Measurements from ENCODE around the gene ISLR2.
"Not testable (repeated sequence)": the region's sequence is repeated elsewhere in the genome, so short reads cannot be mapped to it uniquely, and the experiment has no call there.

ISLR2 gene

DNA sequence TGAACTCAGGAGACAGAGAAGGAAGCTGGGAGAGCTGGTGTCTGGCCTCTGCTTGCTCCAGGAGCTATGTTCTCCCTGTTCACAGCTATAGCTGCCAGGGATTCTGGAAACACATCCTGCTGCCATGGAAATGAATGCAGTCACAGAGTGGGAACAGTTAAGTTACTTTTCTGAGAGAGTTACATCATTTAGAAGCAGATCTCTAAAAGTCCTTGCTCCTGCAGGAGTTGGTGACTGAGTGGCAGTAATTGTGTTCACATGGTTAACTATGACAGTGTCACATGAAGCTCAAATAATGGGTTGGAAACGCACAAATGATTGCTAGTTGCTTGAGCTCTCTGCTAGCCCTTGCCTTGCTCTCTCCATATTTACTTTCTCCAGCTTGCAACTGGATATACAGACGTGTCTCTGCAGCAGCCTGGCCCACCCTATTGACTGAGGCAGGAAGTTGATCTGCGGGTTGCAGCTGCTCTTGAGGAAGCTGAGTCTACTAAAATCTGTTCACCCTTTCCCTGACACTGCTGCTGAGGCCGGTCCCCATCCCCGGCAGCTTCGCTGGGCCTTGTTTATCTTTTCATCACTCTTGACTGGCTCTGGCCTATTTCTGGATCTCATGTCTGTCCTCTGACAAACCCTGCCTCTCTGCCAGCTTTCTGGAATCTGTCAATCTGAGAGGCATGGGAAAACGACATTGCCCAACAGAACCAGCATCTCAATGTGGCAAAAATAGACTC, 26.5 kb downstream of the ISLR2 start:
- no peak for DNase-seq (ENCODE audit: extremely low read depth in 1 of 2, low read depth in 1 of 2)

DNA sequence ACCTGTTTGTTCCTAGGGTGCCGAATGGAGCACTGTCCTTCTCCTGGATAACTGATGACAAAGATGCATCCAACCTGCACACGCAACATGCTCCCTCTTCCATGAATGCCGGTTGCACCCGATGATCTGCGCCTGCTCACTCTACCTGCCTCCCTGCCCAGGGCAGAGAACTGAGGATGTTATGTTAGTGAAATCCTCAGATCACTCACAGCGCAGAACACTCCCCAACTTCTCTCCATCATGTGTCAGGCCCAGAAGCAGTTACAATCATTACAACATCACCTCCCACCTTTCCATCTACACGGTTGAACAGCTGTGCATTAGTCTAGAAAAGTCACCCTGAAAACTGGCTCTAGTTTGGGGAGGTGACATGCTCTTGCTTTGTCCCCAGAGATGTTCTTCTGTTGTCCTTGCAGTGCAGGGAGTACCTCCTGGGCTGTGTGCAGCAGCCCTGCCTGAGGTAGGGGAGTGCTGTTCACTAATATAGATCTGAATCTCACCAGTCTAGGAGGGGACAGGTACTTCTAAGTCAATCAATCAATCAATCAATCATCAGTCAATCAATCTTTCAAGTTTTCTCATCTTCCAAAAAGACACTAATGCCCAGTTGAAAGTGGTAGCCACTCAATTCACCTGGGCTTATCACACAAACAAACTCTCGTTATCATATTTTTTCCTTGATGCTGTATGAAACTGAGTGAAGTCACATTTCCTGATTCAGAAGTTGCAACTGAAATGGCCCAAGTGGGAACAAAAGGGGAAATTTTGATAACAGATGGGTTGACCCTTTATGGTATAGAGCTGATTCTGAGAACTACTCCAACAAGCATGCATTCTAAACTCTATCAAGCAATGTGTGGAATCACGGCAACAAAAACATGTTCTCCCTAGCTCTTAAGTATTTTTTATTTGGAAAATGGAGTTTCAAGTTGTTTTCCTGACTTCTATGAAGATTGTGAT, 27.8 kb downstream of the ISLR2 start:
- DNase-seq (ENCODE audit: extremely low read depth in 1 of 2, low read depth in 1 of 2), result no peak

DNA sequence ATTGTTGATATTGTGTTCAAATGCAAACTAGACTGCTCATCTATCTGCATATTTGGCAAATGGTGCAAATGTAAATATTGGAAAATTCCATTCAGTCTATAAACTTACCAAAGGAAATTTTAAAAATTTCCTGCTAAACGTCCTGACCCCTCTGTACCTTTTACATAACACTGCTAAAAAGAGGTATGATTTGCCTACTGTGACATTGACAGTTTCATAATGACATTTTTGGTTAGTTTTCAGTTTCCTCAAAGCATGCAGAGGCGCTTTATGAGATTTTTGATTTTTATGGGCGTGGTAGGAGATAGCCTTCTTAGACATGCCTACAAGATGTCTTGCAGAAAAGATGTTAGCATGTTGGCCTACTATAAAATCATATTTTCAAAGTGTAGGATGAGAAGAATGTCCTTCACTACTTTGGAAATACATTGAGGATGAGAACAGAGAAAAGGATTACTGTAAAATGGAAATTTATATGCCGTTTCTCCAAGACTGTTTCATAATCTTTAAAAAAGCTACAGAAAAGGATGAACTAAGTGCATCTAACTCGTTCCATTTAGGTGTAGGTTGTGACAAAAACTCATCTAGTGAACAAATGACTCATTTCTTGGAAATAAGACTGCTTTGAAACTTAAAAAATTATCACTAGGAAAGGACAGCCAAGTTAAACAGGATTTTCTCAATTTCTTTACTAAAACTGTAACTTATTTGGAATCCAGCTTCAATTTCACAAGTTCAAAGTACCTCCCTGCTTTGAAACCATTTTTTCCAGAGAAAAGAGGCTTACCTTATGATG, 28.7 kb downstream of the ISLR2 start:
- no peak for DNase-seq (ENCODE audit: extremely low read depth in 1 of 2, low read depth in 1 of 2)

DNA sequence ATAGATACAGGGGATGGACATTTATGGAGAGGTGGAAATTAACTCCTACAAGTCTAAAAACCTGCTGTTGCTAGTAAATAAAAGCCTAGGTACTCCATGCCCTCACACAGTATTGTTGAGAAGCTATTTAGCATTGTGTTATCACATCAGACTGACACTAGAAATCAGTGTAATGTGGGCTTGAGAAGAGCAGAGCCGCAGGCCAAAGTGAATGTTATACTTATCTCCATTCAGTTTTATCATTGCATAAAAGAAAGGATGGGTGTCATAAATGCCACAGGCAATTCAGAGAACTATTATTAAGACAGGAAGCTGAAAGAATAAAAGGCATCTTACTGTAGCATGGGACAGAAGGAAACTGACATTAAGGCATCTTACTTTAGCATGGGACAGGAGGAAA, 29.4 kb downstream of the ISLR2 start:
- no peak for DNase-seq (ENCODE audit: extremely low read depth in 1 of 2, low read depth in 1 of 2)

DNA sequence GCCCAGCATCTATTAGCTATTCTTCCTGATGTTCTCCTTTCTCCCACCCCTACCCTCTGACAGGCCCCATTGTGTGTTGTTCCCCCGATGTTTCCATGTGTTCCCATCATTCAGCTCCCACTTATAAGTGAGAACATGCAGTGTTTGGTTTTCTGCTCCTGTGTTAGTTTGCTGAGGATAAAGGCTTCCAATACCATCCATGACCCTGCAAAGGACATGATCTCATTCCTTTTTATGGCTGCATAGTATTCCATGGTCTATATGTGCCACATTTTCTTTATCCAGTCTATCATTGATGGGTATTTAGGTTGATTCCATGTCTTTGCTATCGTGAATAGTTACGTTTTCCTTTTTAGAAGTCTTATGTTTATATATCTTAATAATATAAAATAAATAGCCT, 30.0 kb downstream of the ISLR2 start:
- DNase-seq (ENCODE audit: extremely low read depth in 1 of 2, low read depth in 1 of 2), result not testable (repeated sequence)

DNA sequence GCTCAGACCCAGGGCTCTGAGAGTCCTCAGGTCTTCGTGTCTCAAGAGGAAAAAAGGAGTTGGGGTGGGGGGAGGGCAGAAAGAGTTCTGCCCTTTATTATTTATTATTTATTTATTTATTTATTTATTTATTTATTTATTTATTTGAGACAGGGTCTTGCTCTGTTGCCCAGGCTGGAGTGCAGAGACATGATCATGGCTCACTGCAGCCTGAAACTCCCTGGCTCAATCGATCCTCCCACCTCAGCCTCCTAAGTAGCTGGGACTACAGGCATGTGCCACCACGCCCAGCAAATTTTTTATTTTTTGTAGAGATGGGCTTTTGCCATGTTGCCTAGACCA, 31.8 kb downstream of the ISLR2 start:
- not testable (repeated sequence) for DNase-seq (ENCODE audit: extremely low read depth in 1 of 2, low read depth in 1 of 2)

DNA sequence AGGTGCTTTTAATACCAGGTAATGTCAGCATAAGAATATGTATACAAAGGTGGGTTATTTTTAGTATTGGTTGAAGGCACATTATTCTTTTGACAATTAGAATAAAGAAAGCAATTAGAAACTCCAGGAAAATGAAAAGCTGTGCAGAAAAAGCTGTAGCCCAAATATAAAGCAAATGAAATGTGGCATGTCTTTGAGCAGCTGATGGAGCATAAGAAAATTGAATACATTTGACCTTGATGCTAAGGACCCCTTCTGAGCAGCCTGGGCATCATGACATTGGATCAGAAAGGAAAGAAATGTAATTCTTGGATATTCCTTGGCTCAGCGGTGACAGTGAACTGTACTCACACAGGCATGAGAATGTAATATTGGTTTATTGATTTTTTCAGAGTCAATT, 35.1 kb downstream of the ISLR2 start:
- DNase-seq (ENCODE audit: extremely low read depth in 1 of 2, low read depth in 1 of 2), result no peak

DNA sequence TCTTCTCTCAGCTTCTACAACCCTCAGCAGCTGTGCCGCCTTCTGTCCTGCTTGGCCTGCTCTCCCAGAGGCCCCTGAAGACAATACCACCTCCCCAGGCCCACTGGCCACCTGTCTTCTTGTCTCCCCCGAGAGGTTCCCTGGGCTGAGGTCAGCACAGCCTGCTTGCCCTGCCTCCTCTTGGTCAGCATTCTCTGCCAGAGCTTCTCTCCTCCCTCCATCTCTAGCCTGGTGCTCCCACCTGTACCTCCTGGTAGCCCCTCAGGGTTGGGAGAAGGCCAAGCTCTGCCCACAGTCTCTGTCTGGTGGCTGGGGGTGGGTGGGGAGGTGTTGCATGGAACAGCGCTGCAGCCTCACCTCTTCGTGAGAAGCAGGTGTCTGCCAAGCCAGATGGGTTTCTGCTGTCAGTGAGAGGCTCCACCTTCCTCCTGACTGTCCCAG, 37.5 kb downstream of the ISLR2 start:
- DNase-seq (ENCODE audit: extremely low read depth in 1 of 2, low read depth in 1 of 2), result no peak

DNA sequence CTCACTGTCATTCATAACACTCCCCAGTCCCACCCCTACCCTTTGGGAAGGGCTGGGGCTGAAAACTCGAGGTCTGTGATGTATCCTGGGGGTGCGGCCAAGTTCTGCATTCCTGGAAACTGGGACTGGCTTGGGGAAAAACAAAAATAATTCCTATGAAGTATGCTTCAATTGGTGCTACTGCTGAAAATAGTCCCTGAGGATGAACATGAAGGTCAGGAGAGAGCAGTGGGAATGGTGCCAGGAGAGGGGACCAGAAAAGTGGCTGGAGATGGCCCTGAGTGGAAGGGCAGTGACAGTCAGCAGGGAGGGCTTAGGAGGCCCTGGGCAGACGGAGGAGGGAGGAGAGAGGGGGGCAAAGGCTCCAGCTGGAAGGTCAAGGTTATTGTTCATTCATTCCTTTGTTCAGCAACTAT, 38.3 kb downstream of the ISLR2 start:
- DNase-seq (ENCODE audit: extremely low read depth in 1 of 2, low read depth in 1 of 2), result no peak

DNA sequence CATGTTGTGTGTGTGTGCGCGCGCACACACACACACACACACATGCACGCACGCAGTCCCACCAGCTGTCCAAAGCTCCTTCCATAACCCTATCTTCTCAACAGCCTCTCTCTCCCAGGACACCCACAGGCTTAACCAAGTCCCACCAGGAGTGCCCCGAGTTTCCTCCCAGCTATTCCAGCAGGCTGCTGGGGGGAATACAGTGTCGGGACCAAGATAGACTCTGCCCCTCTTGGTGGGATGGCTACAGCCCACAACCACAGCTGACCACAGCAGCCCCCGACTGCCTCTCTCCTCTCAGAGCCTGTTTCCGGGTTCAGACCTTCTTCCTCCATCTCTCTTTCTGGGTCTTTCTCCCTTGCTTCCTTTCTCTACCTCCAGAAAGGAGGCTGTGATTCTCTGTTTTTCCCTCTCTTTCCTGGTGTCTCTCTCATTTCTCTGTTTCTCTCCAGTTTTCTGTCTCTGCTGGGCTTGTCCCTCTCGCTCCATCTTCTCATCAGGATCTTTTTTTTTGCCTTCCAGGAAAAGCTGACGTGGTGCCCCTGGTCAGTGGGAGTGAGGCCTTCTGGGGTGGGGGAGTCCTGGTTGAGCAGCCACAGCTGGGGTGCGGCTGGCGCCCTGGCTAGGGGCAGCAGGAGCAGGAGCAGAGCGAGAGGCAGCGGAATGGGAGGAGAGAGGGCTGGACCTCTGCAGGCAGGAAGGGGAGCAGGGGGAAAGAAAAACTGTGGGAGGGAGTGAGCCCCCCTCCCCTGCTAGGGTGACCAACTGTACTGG, 39.9 kb downstream of the ISLR2 start:
- DNase-seq (ENCODE audit: extremely low read depth in 1 of 2, low read depth in 1 of 2), result no peak

DNA sequence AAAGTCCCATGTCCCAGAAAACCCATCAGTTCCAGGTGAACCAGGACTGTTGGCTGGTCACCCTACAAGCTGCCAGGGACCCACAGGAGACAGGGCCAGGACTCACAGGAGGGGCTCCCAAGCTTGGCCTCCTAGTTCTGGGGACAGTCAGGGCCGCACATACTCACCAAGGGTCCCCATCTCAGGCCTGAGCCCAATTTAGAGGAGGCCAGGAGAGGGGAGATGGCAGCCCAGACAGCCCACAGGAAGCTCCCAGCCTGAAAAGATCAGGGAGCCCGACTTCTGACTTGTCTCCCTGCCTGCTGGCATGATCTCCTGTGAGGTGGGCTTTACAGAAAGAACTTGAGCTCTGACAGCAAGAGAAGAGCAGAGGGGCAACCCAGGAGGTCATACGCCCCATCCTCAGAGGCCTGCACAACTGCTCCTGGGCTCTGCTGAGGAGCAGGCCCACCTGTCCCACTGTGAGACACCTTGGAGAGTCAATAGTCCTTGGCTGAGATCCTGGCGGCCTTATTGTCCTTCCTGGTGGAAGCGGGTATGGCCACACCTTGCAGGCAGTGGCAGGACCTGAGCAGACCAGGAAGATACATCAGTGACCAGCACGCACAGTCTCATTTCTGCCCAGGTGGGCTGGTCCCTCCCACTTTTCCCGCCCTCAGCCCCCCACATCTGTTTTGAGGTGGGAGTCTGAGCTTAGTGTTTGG, 40.6 kb downstream of the ISLR2 start:
- DNase-seq (ENCODE audit: extremely low read depth in 1 of 2, low read depth in 1 of 2), result no peak

DNA sequence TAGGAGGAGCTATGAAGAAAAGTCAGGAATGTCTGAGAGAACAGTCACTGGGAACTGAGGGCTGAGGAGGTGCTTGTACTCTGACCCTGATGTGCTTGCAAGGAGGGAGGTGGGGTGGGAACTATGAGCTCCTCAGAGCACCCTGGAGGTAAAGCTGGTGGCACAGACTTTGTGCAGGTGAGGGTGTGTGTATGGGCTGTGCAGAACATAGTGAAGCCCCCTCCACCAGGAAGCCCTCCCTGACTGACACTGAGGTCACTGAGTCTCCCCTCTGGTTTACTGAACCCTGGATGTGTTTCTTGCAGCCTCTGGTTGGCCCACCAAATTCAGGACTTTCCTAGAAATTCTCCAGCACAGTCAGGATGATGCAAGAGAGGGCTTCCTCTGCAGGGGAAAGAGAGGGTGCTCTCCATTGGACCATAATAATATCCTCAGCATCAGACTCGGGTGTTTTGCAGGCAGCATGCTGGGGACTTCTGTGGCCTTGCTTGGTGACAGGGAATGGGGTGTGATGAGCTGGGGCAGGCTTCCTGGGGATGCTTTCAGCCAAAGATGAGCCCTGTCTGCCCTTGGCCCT, 41.7 kb downstream of the ISLR2 start:
- DNase-seq (ENCODE audit: extremely low read depth in 1 of 2, low read depth in 1 of 2), result no peak

DNA sequence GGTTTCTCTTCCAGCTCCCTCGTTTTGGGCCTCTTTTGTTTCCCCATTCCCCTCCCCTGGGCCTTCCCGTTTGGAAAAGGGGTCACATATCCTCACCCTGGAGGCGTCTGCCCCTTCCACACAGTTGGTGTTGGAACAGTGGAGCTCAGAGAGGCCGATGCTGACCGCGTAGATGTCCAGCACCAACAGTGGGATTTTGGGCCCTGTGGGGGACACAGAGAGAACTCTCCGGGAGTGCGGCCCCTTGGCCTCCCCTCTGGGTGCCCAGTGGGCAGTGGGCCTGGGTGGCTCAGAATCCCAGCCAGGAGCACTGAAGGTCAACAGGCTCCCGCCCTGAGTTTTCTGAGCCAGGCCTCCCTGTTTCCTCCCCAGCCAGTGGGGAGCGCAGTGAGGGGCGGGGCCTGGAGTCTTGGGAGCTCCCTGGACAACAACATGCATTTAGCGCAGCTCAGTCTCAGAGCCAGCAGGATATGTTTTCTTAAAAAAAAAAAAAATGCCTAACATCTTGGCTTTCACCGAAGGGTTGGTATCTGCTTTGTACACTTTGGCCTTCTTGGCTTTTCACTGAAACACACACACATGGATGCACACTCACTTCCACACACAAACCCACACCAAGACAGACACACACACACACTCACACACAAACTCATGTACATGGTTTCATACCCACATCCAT, 42.5 kb downstream of the ISLR2 start:
- no peak for DNase-seq (ENCODE audit: extremely low read depth in 1 of 2, low read depth in 1 of 2)

DNA sequence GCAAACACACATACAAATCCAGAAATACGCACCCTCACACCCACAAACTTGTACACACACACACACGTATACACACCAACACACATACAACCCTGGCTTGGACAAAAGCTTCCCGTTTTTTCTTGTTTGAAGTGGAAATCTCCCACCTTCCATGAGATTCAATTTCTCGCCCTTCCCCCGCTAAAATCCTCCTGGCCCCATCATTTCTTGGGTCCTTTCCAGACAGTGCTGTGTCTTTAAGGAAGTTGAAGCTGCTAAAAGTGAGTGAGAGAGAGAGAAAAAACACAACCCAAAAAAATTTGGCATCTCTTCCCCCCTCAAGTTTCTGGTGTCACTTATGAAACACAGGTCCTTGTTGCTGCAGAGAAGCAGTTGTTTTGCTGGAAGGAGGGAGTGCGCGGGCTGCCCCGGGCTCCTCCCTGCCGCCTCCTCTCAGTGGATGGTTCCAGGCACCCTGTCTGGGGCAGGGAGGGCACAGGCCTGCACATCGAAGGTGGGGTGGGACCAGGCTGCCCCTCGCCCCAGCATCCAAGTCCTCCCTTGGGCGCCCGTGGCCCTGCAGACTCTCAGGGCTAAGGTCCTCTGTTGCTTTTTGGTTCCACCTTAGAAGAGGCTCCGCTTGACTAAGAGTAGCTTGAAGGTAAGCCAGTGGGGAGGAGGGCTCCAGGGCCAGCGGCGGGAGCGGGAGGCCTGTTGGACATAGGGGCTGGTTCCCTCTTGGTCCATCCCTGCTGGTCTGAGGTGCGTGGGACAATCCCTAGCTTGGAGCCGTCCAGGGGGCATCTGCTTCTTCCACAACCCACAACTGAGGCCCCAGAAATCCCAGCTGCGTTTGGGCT, 43.2 kb downstream of the ISLR2 start, which contains the start of gene ISLR:
Gene ISLR (plus strand): TSS at position 331 of the 839 bp plus-strand sequence. CDS start 1,149 bp downstream, outside the sequence.
- no peak for DNase-seq (ENCODE audit: extremely low read depth in 1 of 2, low read depth in 1 of 2)

DNA sequence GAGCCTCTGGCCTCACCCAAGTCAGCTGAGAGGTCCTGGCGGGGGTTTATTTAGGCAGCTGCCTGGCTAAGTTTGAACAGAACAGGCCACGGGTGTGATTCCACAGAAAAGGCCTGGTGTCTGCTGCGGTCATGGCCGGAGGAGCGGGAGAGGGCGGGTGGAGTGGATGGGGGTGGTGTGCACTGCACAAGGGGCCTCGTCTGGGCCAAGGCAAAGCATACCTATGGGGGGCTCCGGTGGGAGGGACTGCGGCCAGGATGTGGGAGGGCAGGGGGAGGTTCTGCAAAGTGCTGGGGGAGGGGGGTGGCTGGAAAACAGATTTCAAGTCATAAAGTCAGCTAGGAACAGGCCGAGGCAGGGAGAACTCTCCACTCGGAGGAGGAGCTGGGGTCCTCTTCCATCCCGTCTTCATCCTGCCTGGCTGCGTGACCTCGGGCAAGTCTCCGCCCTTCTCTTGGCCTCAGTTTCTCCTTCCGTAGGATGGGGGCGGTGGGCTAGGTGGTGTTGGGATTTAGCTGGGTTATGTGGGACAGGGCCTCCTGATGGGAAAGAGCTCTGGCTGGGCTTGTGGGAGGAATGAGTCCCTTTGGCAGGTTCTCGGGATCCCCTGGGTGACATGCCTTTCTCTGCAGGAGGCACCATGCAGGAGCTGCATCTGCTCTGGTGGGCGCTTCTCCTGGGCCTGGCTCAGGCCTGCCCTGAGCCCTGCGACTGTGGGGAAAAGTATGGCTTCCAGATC, 44.0 kb downstream of the ISLR2 start:
- DNase-seq (ENCODE audit: extremely low read depth in 1 of 2, low read depth in 1 of 2), result no peak

DNA sequence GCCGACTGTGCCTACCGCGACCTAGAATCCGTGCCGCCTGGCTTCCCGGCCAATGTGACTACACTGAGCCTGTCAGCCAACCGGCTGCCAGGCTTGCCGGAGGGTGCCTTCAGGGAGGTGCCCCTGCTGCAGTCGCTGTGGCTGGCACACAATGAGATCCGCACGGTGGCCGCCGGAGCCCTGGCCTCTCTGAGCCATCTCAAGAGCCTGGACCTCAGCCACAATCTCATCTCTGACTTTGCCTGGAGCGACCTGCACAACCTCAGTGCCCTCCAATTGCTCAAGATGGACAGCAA, 44.5 kb downstream of the ISLR2 start:
- no peak for DNase-seq (ENCODE audit: extremely low read depth in 1 of 2, low read depth in 1 of 2)

Data from activated CD8-positive, alpha-beta memory T cell treated with anti-CD3 and anti-CD28 coated beads for 1 hour (primary cell).